ENCODE results near the gene ESPN. TPM values are rescaled to one million over a fixed set of nuclear protein-coding genes. Genes with fewer than 3 reads are reported as not detected.

ESPN gene
- total and polyA plus RNA-seq, 10 of the 15 experiments (the other 5 are each of a cell fraction or from before 2014, with no cell fraction given) = 0.18 to 0.71 (median 0.59) TPM; not detected in 7

GRCh38 chr1:6409733-6410132, 14.8 kb upstream of the ESPN start (continued):
- TF ChIP-seq, protein P1, sequence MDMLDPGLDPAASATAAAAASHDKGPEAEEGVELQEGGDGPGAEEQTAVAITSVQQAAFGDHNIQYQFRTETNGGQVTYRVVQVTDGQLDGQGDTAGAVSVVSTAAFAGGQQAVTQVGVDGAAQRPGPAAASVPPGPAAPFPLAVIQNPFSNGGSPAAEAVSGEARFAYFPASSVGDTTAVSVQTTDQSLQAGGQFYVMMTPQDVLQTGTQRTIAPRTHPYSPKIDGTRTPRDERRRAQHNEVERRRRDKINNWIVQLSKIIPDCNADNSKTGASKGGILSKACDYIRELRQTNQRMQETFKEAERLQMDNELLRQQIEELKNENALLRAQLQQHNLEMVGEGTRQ (IDR thresholded peaks at IDR 0.05; ENCODE audit: borderline replicate concordance, low read depth, low read length) = no peak
- TF ChIP-seq PAX5 (IDR thresholded peaks at IDR 0.05; ENCODE audit: borderline replicate concordance, low read depth, low read length) = no peak
- no peak for TF ChIP-seq FOXM1 (IDR thresholded peaks at IDR 0.05; ENCODE audit: low read depth, low read length)
- no peak for TF ChIP-seq CEBPZ (IDR thresholded peaks at IDR 0.05; ENCODE audit: low read depth, low read length)
- TF ChIP-seq NFYA (IDR thresholded peaks at IDR 0.05; ENCODE audit: borderline replicate concordance, low read depth, low read length) = no peak
- TF ChIP-seq CHD1 (IDR thresholded peaks at IDR 0.05; ENCODE audit: low read depth, low read length) = no peak
- TF ChIP-seq RFX5 (IDR thresholded peaks at IDR 0.05; ENCODE audit: low read depth, low read length) = no peak
- no peak for TF ChIP-seq MEF2A (IDR thresholded peaks at IDR 0.05; ENCODE audit: insufficient read depth, low read depth, low read length)
- TF ChIP-seq BHLHE40 (IDR thresholded peaks at IDR 0.05; ENCODE audit: borderline replicate concordance in 1 of 2, low read depth in 2 of 2, low read length in 1 of 2) = no peak

Measured in GM12878 (cell line).